T follicular helper cell (primary cell): ENCODE measurements around the gene HOXD11.

Source experiments
- DNase-seq: peaks from one replicate; pipeline ENCODE4 v3.0.0-alpha.2; 2020; ENCODE audit warnings: low read depth

HOXD11 gene

DNA sequence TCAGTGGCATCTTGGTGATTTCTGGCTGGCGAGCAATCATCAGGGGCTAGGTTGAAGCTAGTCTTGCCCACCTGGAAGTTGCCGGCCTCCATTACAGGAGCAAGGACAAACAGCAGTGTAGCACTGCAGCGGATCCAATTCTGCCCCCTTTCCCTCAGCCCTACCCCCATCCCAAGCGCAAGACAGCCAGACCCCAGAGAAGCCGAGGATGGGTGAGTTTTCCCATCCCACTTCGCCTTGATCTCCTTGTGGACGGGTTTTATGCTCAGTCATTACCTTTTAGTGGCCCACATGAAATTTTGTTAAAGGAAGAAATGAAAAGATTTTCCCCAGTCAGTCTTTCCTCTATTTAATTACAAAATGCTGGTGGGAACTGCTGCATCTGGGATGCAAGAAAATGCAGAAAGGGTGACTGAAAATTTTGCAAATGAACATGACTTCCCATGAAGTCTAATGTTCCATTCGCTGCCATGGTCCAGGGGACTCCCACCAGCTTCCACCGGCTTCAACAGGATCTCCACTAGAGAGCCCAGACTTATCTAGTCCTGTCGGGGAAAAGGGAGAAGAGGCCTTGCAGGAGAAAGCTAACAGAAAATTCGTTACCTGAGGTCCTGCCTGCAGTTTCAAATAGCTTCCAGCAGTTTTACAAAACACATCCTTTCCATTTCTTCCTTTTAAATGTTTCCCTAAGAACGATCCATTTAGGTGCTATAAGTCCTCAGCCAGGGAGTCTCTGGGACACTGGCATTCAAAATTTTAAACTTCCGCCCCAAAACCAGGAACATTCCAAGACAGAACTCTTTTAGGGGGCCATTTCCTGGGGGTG lies 13.5 kb downstream of the HOXD11 start:
- DNase-seq: no peak

DNA sequence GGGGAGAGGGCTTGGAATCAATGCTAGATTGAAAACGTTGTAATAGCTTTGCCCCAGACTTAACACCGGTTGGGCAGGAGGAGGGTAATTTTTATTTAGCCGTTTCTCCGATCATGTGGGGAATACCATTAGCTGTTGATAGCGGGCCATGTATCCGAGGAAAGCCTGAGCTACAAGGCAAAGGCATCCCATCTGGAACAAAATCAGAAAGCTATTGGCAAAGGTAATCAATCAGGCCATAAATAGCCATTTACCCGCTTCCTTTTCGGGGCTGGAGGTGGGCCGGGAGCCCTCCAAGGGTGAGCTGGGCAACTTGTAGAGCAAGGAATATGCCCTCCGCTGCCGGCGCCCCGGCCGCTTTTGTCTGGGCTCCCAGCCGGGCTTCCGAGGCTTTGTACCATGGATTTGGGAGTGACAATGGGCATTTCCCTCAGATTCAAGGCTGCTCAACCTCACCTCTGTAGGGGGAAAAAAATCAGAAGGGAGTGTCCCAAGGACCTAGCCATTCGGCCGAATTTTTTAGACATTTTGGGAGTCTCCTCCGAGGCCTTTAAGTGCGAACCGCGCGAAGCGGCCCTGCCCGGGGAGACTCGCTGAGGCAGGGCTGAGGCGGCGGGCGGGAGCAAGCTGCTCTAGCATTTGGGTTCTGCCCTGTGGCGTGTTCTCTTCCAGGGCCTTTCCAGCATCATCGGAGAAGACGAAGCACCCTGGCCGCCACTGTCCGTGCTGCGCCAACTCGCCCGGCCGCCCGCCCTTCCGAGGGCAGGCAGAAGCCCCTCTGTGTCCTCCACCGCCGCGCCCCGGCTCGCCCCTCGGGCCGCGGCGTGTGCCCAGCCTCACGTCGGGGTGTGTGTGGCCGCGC lies 14.3 kb downstream of the HOXD11 start:
- DNase-seq: no peak

DNA sequence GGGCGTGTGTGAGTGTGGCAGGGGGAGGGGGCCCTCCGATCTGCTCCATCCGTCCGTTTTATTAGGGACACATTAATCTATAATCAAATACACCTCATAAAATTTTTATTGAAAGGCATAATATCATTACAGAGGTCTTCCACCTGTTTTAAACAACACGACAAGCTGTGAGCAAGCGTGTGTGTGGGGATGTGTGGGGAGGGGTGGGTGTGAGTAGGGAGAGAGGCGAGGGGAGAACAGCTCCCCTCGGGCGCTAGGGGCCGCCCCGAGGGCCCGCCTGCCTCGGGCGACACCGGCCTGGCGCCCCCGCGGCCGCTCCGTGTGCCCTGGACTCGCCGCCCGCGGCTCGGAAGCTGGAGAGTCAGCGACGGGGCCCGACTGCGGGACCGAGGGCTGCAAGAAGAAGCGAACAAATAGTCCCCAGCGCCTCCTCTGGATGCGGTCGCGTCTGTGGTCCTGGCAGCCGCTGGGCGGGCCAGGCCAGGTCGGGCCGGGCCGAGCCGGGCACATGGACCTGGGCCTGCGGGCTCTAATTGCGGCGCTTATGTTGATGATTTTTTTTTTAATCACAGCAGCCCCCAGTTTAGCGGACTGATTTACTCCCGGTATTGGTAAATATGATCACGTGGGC lies 15.1 kb downstream of the HOXD11 start:
- DNase-seq: no peak

DNA sequence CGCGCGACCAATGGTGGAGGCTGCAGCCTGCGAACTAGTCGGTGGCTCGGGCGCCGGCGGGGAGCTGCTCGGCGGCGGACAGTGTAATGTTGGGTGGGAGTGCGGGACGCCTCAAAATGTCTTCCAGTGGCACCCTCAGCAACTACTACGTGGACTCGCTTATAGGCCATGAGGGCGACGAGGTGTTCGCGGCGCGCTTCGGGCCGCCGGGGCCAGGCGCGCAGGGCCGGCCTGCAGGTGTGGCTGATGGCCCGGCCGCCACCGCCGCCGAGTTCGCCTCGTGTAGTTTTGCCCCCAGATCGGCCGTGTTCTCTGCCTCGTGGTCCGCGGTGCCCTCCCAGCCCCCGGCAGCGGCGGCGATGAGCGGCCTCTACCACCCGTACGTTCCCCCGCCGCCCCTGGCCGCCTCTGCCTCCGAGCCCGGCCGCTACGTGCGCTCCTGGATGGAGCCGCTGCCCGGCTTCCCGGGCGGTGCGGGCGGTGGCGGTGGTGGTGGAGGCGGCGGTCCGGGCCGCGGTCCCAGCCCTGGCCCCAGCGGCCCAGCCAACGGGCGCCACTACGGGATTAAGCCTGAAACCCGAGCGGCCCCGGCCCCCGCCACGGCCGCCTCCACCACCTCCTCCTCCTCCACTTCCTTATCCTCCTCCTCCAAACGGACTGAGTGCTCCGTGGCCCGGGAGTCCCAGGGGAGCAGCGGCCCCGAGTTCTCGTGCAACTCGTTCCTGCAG lies 15.8 kb downstream of the HOXD11 start, which contains the start of gene HOXD9:
Gene HOXD9, plus strand, starts transcription at position 37 of the 728 bp plus-strand sequence. Its CDS starts 50 bp downstream, at position 87.
- no peak for DNase-seq

DNA sequence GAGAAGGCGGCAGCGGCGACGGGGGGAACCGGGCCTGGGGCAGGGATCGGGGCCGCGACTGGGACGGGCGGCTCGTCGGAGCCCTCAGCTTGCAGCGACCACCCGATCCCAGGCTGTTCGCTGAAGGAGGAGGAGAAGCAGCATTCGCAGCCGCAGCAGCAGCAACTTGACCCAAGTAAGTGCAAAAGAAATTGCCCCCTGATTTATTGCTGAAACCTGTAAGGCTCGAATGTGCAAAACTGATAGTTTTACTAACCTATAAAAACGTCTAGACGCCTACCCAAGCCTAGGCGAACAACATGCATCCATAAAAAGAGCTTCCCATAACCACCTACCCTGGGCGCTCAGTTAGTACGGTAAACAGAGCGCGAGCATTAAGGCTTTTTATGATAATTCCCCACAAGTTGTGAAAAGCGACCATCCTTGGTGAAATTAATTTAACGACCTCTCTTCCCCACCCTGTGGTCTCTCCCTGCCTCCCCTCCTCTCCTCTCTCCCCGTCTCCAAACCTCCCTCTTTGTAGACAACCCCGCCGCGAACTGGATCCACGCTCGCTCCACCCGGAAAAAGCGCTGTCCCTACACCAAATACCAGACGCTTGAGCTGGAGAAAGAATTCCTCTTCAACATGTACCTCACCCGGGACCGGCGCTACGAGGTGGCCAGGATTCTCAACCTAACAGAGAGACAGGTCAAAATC lies 16.5 kb downstream of the HOXD11 start:
- DNase-seq: no peak

DNA sequence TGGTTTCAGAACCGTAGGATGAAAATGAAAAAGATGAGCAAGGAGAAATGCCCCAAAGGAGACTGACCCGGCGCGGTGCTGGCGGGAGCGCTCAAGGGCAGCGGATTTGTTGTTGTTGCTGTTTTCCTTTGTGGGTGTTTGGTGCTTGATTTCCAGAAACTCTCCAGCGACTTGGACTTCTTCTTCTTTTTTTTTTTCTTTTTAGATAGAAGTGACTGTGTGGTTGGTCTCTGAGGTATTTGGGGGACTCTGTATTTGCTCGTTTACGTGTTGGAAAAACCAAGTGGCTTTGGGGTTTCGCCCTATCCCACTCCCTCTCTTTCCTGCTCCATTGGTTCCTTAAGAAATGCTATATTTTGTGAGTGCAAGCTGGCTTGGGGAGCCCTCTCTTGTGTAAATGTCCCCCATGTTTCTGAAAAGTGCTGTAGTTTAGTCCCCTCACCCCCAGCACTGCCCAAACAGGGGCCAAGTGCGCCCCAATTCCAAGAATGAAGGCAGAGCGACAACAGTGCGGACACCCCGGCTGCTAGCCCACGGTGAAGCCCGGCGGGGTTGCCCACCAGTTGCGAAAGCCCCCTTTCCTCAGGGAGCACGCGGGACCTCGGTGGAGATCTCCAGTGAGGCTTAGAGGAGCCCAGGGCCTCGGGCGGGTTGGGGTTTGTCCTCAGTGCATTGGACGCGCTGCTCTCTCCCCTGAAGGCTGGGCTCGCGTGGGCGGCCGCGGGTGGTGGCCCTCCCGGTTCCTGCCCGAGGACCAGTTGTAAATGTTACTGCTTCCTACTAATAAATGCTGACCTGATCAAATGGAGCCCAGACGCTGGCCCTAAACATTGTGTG lies 17.2 kb downstream of the HOXD11 start:
- DNase-seq: no peak

DNA sequence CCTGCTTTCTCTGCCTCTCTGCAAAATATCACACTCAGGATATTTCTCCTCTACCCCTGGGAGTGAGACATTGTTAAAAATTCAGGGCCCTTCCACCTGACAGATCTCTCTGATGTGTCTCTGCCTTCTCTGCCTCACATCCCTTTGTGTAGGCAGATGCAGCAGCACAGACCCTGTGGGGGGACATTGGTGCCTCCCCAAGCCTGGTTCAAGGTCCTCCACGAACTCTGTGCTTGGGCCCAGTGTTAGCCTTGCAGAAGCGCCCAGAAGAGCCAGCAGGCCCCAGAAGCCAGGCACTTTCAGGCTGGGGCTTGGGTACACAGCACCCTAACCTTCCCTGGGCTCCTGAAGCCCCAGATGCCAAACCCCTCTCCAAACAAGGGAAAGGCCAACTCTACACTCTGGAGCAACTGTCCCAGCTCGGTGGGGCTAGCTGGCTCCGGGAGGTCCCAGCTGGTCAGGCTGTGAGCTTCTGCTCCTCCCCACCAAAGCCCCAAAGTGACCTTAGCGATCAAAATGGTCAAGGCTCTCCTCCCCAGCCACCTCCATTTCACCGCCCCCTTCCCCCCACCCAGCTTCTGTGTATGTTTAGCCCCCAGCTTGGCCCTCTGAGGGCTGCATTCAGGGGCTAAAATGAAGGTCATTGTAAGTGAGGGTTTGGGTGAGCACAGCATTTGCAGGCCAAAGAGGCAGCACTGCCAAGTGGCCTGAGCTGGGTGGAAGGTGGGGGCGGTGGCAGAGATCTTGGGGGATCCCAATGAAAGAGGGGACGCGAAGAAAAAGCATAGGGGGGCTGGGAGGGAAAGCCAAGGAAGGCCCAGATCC lies 18.1 kb downstream of the HOXD11 start:
- no peak for DNase-seq

DNA sequence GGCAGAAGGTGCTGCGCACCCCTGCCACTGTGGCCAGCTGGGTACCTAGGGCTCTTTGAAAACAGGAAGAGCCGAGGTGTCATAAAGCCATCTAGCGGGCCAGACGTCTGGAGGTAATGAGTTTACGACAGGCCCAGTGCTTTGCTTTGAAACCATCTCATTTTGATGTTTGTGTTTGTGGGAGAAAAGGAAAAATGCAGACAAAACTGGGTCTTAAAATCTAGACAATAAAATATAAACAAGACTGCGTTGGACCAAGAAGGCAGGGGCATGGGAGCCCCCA lies 18.6 kb downstream of the HOXD11 start:
- no peak for DNase-seq

DNA sequence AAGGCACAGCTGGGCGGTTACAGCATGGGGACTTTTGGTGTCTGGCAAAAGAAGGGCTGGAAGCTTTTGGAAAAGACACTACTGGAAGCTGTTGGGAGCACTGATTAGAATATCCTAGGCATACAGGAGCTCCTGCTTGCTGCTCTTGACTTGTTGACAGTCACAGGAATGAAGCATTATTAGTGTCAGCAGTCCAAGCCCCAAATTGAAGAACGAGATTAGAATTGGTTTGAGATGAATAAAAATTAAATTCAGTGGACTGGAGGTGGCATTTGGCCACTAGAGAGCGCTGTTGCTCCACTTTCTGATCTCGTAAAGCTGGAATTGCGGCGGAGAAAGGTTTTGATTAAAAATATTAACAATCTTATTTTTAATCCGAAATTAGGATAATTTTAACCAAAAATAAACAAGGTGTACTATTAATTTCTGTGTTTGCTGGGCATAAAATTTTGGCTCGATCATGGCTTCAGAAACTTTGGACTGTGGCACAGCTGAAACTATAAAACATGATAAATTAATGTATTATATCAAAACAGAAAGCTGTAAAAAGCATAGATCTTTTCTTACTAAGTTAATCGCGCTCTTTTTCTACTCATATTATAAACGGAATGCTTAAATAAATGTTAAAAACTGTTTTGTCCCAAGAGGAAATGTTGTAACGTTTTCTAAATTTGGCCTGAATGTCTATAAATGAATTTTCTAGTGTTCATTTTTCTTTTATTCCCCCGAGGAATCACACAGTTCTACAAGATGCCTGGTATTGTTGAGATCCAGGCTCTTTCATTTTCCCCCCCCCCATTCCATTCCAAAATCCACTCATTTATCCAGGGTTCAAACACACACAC lies 20.1 kb downstream of the HOXD11 start:
- DNase-seq: peak; percentile 59

DNA sequence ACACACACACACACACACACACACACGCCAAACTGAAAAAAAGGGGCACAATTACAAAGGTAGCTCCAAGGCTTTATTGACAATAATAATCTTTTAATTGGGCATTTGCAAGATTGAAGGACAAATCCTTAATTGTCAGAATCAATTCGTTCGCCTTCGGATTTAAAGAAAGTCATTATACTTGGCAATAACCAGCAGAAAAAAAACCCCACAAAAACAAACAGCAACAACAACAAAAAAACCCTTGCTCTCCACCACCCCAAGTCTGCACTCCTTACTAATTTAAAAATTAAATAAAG lies 20.6 kb downstream of the HOXD11 start:
- no peak for DNase-seq

DNA sequence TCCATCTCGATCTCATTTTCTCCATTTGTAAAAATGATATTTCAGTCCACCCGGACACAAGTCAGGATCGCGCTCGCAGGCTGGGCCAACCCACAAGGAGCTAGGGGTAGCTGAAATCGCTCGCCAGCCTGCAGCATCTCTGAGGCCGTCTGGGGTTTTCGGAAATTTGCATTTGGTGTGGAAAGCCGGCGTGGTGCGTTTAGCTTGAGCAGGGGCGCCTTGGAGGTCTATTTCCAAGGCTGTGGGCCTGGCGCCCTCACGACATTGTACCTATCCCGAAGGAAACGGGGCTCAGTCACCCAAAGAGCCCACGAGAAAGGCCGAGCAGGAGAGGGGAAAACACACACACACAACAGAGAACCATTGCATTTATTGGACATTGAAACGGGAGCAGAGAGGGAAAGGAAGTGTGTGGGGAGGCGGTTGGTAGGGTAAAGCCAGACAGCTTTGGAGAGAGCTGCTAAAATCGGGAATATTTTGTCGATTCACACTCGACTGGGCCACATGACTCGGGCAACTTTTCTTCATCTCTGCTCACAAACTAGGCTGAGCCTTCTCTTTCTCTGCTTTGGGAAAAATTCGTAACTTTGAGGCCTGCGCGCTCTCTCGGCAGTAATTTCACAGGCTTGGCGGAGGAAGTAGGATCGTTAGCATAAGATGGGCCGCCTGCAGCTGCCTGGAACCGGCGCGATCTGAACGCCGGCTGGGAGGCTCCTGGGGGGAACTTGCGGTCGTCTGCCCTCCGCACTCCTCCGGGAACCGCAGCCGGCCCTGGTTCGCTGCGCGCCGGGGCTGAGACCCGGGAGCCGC lies 21.3 kb downstream of the HOXD11 start:
- DNase-seq: no peak

DNA sequence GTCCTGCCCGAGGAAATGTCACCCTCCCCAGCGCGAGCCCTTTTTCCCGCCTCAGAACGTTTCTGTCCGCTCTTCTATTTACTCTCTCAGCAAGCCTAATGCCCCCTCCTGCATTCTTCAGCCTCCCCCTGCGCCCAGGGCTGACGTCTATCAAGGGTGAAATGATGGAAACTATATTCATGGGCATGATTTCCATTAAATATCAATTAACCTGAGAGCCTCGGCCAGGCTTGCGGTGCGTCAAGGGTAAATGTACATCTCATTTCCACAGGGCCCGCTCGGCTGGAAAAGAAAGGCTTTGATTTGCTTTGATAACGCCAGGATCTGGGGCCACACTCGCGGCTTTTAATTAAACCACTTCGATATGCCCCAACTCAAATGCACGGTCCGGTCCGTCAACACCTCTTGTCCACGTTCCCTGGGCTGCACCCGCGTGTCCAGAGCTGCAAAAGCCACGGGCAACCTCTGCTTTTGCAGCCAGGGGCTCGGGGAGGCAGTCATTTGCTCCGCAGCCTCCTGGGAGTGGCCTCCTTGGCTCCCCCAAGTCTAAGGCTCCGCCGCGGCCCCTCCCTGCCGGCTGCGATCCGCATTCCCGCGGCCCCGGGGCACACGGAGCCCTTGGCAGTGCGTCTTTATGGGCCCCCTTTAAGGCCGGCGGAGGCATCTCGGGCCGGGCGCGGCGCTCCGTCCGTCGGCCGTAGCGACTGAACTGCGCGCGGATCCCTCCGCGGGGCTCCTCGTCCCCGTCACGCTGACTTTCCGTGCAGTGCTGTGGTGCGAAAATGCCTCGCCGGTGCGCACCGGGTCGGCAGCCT lies 22.1 kb downstream of the HOXD11 start, which contains the start of gene HOXD8:
Gene HOXD8, plus strand, starts transcription at position 724 of the 815 bp plus-strand sequence. CDS start 662 bp downstream, outside the sequence.
- DNase-seq: no peak

DNA sequence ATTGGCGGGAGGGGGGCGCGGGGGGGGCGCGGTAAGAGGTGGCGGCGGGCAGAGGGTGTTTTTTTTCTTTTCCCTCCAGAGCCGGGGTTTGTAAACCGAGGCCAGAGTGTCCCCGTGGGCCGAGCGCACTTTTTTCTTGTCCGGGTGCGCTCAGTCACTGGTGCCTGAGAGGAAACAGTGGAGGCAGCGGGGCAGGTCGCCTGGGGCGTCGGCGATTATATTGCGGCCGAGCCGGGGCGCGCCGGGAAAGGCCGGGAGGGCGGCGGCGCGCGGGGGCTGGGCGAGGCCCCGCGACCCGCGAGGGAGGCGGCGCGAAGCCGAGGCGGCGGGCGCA lies 22.7 kb downstream of the HOXD11 start:
- no peak for DNase-seq

DNA sequence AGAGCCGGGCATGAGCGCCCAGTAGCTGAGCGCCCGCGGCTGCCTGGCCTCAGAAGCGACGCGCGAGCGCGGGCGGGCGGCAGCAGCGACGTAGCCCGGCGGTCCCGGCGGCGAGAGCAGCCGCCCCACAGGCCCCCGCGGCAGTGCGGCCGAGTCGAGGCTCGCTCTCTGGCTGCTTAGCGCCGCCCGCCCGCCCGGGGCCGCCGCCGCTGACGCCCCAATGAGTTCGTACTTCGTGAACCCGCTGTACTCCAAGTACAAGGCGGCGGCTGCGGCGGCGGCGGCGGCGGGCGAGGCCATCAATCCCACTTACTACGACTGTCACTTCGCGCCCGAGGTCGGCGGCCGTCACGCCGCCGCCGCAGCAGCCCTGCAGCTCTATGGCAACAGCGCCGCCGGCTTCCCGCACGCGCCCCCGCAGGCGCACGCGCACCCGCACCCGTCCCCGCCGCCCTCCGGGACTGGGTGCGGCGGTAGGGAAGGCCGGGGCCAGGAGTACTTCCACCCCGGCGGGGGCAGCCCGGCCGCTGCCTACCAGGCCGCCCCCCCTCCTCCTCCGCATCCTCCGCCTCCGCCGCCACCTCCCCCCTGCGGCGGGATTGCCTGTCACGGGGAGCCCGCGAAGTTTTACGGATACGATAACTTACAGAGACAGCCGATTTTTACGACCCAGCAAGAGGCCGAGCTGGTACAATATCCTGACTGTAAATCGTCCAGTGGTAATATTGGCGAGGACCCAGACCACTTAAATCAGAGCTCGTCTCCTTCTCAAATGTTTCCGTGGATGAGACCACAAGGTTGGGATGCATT lies 23.3 kb downstream of the HOXD11 start:
- DNase-seq: no peak

DNA sequence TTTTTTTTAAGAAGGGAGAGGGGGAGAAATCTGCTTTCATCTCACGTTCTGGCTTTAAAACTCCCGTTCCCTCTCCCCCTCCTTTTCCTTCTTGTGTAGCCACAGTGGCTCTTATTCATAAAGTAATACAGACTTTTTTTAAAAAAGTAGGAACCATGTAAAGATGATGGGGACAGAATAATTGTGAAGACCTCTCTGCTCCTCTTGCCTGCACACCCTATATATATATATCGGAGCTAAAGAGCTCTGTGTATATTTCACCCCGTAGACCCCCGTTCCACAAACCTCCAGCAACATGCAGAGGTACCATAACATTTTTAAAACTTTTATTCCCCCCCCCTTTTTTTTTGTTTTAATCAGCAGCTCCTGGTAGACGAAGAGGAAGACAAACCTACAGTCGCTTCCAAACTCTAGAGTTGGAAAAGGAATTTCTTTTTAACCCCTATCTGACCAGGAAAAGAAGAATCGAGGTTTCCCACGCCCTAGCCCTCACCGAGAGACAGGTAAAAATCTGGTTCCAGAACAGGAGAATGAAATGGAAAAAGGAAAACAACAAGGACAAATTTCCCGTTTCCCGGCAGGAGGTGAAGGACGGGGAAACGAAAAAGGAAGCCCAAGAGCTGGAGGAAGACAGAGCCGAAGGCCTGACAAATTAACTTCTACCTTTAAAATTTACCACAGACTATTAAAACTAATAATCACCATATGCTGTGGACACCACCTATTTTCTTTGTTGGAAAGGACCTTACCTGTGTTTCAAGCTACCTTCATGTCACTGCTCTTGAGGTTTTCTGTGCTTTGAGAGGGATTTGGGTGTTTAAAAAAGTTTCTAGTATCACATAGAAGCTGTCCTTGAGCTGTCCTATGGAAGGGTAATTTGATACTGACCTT lies 24.1 kb downstream of the HOXD11 start:
- DNase-seq: no peak
